ENCODE measurements around the gene ASB18.

ASB18 gene

DNA sequence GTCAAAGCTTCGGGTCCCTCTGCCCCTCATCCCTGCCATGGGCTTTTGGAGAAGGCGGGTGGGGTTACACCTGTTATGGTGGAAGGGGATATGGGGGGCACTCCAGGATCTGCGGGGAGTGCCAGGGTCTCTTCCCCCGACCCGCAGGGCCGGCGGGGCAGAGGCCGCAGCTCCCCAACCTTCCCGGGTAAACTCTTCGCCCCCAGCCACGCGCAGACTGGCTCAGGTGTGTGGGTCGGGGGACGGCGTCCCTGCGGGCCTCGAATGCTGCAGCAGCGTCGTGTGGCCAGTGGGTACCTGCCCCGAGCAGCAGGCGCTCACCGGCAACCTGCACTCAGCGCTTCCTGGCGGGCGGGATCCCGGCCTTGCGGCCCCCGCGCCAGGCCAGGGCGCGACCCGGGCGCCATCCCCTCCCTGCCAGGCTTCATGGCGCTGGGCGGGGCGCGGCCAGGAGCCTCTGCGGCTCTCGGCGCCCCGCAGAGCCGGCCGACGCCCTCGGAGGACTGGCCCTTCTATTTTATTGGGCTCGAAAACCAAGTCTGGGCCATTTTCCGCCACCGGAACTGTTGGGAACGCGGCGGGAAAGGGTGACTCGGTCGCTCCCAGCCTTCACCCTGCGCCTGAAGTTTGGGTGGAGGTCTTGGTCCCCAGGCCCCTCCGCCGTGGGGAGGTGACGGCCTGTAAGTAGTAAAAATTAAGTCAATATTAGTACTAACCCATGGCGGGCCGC, 100.6 kb downstream of the ASB18 start:
- DNase-seq (ENCODE audit: low spot score) = peak; percentile 6

- DNase-seq (ENCODE audit: low spot score) = no peak
Observed at GRCh38 chr2:236162882-236163470, 101.2 kb downstream of the ASB18 start.

DNA sequence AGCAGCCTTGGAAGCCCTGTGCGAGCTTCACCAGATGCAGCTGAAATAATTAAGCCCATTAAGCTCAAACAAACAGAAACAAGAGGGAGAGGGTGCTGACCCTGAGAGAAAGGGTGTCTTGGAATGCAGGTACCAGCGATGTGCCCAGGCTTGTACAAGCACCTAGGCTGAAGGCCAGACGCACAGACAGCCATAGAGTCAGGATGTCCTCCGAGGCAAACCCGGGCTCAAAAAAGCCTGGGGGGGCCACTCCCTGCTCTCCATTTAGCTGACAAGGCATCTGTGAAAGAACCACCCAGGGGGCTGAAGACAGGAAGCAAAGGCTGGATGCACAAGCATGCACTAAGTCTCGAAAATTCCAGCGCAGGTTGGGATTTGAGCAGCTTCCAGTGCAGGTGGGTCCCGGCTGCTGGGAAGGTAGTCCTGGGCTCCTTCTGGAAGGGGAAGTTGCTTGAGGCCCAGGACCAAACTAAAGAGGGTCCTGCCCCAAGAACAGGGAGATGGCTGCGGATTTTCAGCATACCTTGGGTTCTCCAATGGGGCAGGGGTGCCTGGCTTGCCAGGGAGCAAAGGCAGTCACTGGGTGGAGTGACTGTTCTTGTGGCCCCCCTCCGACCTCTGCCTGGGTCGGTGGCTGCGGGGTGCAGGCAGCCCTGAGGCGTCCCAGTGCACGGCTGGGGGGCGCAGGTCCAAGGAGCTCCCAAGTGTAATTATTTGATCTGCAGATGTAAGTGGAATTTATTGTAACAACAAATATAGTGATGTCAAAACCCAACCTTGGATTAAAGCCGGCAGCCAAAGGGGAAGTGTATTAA, 102.0 kb downstream of the ASB18 start:
- DNase-seq (ENCODE audit: low spot score) = no peak

DNA sequence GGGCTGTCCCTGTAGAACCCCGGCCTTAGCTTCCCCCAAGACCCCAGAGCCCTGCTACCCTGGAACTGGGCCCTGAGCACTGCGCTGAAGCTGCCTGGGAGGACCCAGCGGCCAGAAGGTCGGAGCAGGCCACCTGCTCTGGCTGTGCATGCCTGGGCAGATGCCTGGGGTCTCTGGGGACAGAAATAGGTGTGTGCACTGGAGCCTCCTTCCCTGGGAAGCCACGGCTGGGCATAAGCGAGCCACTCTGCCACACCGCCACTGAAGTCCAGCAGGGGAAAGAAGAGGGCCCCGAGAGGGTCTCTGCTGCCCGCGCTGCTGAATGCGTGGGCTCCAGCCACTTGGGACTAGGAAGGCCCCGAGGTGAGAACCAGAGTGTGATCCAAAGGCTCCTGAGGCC, 102.7 kb downstream of the ASB18 start:
- peak; percentile 19 for DNase-seq (ENCODE audit: low spot score)

DNA sequence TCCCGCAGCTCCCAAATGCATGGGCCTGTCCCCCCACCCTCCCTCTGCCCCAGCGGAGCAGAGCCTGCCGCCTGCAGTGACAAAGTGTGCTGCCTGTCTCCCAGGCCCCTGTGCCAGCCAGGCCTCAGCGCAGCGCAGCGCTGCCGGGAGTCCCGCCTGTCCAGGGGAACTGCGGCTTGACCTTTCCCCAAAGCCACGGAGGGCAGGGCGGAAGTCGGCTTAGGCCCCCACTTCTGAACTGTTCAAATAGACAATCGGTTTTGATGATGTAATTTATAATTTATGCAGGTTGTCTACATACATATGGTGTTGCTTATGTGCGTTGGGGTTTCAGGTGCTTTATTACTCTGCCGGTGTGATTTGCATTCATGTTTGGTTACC, 103.1 kb downstream of the ASB18 start:
- DNase-seq (ENCODE audit: low spot score) = no peak

- no peak for DNase-seq (ENCODE audit: low spot score)
Observed at GRCh38 chr2:236160366-236161081, 103.7 kb downstream of the ASB18 start.

DNA sequence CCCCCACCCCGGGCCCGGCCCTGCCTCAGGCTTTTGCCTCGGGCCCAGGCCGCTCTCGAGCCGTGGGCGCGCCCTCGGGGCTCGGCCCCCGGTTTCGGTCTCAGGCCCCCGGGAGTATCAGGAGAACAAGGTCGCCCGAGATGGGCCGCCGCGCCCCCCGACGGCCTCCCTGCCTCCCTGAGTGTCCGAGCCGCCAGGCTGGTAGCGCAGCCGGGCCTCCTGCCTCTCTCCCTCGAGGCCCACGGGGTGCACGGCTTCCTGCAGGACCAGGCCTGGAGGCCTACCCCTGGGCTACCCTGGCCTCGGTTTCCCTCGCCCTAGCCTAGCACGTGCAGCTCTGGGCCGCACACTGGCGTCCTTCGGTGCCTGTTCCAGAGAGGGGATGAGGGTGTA, 104.4 kb downstream of the ASB18 start:
- no peak for DNase-seq (ENCODE audit: low spot score)

- no peak for DNase-seq (ENCODE audit: low spot score)
Observed at GRCh38 chr2:236158969-236159777, 105.0 kb downstream of the ASB18 start.

DNA sequence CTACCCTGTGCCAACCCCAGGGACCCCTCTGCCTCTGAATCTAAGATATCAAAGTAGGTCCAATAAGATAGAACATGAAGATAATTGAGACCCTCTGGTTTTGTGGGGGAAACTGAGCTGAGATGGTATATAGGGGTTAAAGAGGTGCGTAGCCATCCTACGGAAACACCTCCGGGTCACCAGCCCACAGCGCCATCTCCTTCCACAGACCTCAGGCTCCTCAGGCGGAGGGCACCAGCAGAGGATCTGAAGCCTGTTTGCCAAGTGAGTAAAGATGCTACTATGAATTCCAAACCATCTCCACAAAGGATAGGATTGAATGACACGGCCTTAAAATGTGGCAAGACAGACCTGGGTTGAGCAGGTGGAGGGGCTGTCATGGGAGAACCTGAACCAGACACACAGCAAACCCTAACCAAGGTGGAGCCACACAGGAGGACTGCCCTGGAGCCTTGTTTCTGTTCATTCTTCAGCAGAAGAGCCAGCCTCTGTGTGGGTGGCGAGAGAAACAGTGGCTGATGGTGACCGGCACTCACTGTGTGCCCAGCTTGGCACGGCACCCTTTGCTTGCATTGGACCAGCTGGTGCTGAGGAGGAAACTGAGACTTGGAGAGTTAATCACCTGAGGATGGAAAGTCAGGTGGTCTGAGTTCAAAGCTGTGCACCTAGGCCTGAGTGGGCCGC, 106.2 kb downstream of the ASB18 start:
- DNase-seq (ENCODE audit: low spot score) = no peak

DNA sequence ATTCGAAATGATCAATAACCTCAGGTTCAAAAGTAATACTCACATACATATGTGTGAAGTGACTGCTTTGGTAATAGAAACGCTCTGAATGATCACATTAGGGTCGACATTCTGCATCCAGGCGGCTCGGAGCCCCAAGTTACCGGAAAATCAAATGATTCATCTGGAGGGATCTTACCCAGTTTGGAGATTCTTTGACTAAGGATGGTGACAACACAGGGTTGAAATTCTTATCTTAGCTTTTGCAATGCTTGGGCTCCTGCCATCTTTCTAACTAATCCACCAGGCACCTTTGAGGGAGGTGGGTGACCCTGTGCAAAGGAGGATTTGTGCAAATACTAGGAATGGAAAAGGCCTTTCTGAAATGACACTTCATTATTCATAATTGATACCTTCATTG, 106.8 kb downstream of the ASB18 start:
- DNase-seq (ENCODE audit: low spot score) = no peak

- no peak for DNase-seq (ENCODE audit: low spot score)
Observed at GRCh38 chr2:236156860-236157194, 107.4 kb downstream of the ASB18 start.

- DNase-seq (ENCODE audit: low spot score) = no peak
Observed at GRCh38 chr2:236156095-236156859, 107.9 kb downstream of the ASB18 start.

GRCh38 chr2:236155406-236155805, 108.8 kb downstream of the ASB18 start:
- DNase-seq (ENCODE audit: low spot score) = no peak

GRCh38 chr2:236146436-236146835, 117.8 kb downstream of the ASB18 start:
- no peak for DNase-seq (ENCODE audit: low spot score)

DNA sequence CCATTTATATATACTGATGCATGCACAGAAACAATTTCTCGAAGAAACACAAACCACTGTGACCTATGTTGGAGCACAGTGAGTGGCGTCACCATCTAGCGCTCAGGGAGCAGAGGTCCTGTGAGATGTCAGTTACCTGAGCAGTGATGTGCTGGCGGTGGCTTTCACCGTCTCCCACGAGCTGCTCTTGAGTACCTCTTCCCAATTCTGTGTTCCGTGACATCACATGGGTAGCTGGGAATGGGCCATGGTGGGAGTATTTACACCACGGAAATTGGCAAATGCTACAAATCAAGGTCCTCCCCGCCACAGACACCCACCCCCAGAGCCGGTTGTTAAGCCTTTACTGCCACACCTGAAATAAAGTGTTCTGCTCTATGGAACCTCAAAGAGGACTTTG, 120.4 kb downstream of the ASB18 start:
- DNase-seq (ENCODE audit: low spot score) = no peak
